GM19043 (cell line): Measurements from ENCODE around the gene ARL6IP6.

Experiments used
- ATAC-seq: cut with Tn5 transposase; IDR thresholded peaks from one replicate; pipeline ENCODE4 v1.9.1; 2021; ENCODE audit warnings: low read depth; ENCODE audit not compliant: unreplicated experiment

Gene ARL6IP6

GRCh38 chr2:152718076-152718908 lies at the start of gene ARL6IP6:
TSS of gene ARL6IP6 (plus strand) at chr2:152718620. CDS start at chr2:152718625, 5 bp downstream.
- ATAC-seq = peak; percentile 61

GRCh38 chr2:152674334-152674733 lies 44.1 kb upstream of the ARL6IP6 start:
- no peak for ATAC-seq

- ATAC-seq = no peak
Observed at GRCh38 chr2:152676461-152676860, 42.0 kb upstream of the ARL6IP6 start.

- ATAC-seq = no peak
Observed at GRCh38 chr2:152678808-152679207, 39.6 kb upstream of the ARL6IP6 start.

- ATAC-seq = no peak
Observed at GRCh38 chr2:152682663-152683062, 35.8 kb upstream of the ARL6IP6 start.

- no peak for ATAC-seq
Observed at GRCh38 chr2:152683400-152683799, 35.0 kb upstream of the ARL6IP6 start.

GRCh38 chr2:152686321-152686720 lies 32.1 kb upstream of the ARL6IP6 start:
- no peak for ATAC-seq

GRCh38 chr2:152693033-152693432 lies 25.4 kb upstream of the ARL6IP6 start:
- peak; percentile 77 for ATAC-seq

- ATAC-seq = peak; percentile 52
Observed at GRCh38 chr2:152694161-152694661, 24.2 kb upstream of the ARL6IP6 start.

GRCh38 chr2:152695763-152696162 lies 22.7 kb upstream of the ARL6IP6 start:
- no peak for ATAC-seq

- no peak for ATAC-seq
Observed at GRCh38 chr2:152696476-152696875, 21.9 kb upstream of the ARL6IP6 start.

- no peak for ATAC-seq
Observed at GRCh38 chr2:152701198-152701597, 17.2 kb upstream of the ARL6IP6 start.

GRCh38 chr2:152706477-152707021 lies 11.9 kb upstream of the ARL6IP6 start:
- no peak for ATAC-seq

GRCh38 chr2:152708742-152709141 lies 9.7 kb upstream of the ARL6IP6 start:
- no peak for ATAC-seq

- no peak for ATAC-seq
Observed at GRCh38 chr2:152710713-152711112, 7.7 kb upstream of the ARL6IP6 start.

- no peak for ATAC-seq
Observed at GRCh38 chr2:152715112-152715511, 3.3 kb upstream of the ARL6IP6 start.

- no peak for ATAC-seq
Observed at GRCh38 chr2:152715854-152716428, 2.5 kb upstream of the ARL6IP6 start.

GRCh38 chr2:152716805-152717227 lies 1.6 kb upstream of the ARL6IP6 start:
- peak; percentile 0 for ATAC-seq

GRCh38 chr2:152717228-152718075 lies 968 bp upstream of the ARL6IP6 start, which contains the start of gene PRPF40A:
TSS of gene PRPF40A (minus strand) at chr2:152717461. CDS start at chr2:152717439, 22 bp downstream.
- ATAC-seq = peak; percentile 59

GRCh38 chr2:152718909-152719645 lies 657 bp downstream of the ARL6IP6 start:
- ATAC-seq = peak; percentile 23
